MCF 10A (cell line): ENCODE results near the gene ABCC8. TPM values are rescaled to one million over a fixed set of nuclear protein-coding genes. Genes with fewer than 3 reads are reported as not detected.

Experiments used
- BruUV-seq: library from RNA; stranded (reverse); fragments of 400-500 nt; replicated peaks from 2 replicates; lab custom pipeline; 2021; lab: Mats Ljungman, UMichigan
- CTCF ChIA-PET: fragments of 300-600 bp; sonication (Branson Sonifier 250); formaldehyde crosslinking; extraction: SDS; loops from one replicate; lab custom pipeline; 2021; ENCODE audit warnings: antibody characterized with exemption, inconsistent platforms; lab: Yijun Ruan, JAX
- POLR2A ChIA-PET: fragments of 300-600, 350-650 bp; sonication (Branson Sonifier 250); formaldehyde crosslinking; extraction: SDS; loops from one replicate; lab custom pipeline; 2020; ENCODE audit warnings: antibody characterized with exemption, inconsistent platforms; lab: Yijun Ruan, JAX
- DNase-seq: peaks from one replicate; pipeline ENCODE4 v3.0.0-alpha.2; 2018; ENCODE audit not compliant: unreplicated experiment
- H3K27ac Mint-ChIP-seq: one replicate; pipeline ENCODE4 v1.8.0; 2022; ENCODE audit warnings: mild to moderate bottlenecking, low read depth, mixed read lengths; ENCODE audit not compliant: unreplicated experiment
- H3K27me3 Mint-ChIP-seq: one replicate; pipeline ENCODE4 v1.8.0; 2022; ENCODE audit warnings: mixed read lengths; ENCODE audit not compliant: insufficient read depth, unreplicated experiment
- H3K36me3 Mint-ChIP-seq: one replicate; pipeline ENCODE4 v1.8.0; 2022; ENCODE audit warnings: mild to moderate bottlenecking, moderate library complexity, mixed read lengths; ENCODE audit not compliant: insufficient read depth, unreplicated experiment
- H3K4me1 Mint-ChIP-seq: one replicate; pipeline ENCODE4 v1.8.0; 2022; ENCODE audit warnings: mixed read lengths; ENCODE audit not compliant: insufficient read depth, unreplicated experiment
- H3K4me3 Mint-ChIP-seq: one replicate; pipeline ENCODE4 v1.8.0; 2022; ENCODE audit warnings: mild to moderate bottlenecking, moderate library complexity, mixed read lengths; ENCODE audit not compliant: unreplicated experiment
- H3K9me3 Mint-ChIP-seq: one replicate; pipeline ENCODE4 v1.8.0; 2022; ENCODE audit warnings: mixed read lengths; ENCODE audit not compliant: unreplicated experiment
- intact Hi-C: fragments of 100-400 bp; cut with micrococcal nuclease; formaldehyde crosslinking; loops from 2 replicates; pipeline ENCODE4 v1.14.1; 2022
- total RNA-seq: library from RNA; stranded (reverse); gene quantifications from 2 replicates; pipeline ENCODE4 v1.2.3, GENCODE V29; 2022
- TF ChIP-seq, protein P1 (sequence below): fragments of 200-600 bp; IDR thresholded peaks from one replicate; pipeline ENCODE4 v1.8.0; 2022; ENCODE audit warnings: antibody characterized with exemption, mild to moderate bottlenecking; ENCODE audit not compliant: unreplicated experiment

ABCC8 gene
- total RNA-seq, 1 experiment from 2014 or later: not detected

DNA sequence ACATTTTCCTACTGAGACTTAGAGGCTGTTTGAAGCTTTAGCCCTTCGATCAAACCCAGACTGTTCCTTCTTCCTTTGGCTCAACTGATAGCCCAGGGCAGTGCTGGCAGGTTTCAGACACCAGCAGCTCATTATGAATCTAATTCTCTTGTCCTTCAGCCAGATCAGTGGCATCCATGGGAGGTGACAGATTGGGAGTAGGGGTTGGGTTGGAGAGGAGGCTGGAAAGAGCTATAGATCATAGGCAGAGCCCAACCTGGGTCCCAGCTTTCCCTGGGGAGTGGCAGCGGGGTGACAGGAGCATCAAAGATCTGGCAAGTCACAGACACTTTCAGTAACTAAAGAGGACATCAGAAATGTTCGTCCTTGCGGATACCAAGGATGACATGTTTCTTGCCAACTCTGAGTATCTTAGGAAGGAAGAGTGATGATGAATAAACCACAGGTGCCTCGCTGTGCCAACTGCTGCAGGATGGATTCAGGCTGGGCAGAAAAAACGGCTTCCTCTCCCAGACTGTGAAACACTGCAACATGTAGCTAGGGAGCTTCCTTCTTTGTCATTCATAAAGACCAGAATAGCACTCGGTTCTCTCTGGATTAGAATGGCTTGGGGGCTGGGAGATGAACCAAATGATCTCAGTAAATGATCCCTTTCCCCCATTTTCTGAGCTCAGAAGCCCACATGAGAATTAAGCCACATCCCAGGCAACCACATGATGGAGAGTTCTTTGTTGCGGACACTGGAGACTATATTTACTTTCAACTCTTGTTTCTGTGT is 19.1 kb downstream of the ABCC8 start:
- intact Hi-C loops: no loop called here
- no TSS peak for BruUV-seq
- H3K4me1 Mint-ChIP-seq: no peaks in the 10 kb centered on the region
- ChIA-PET CTCF (interaction anchor here (0.6 to 1.0 kb wide), 2 partner anchors 11 to 34 kb away, joined by 3 to 5 read pairs; no protein-coding TSS in a partner anchor), POLR2A (no interaction called here)
- no peak for DNase-seq
- peaks cover 43% of the 10 kb centered on the region for H3K27me3 Mint-ChIP-seq
- no peak overlapping the region for H3K27ac Mint-ChIP-seq
- H3K9me3 Mint-ChIP-seq: no peaks in the 10 kb centered on the region
- H3K4me3 Mint-ChIP-seq: no peak overlapping the region
- TF ChIP-seq, protein P1, sequence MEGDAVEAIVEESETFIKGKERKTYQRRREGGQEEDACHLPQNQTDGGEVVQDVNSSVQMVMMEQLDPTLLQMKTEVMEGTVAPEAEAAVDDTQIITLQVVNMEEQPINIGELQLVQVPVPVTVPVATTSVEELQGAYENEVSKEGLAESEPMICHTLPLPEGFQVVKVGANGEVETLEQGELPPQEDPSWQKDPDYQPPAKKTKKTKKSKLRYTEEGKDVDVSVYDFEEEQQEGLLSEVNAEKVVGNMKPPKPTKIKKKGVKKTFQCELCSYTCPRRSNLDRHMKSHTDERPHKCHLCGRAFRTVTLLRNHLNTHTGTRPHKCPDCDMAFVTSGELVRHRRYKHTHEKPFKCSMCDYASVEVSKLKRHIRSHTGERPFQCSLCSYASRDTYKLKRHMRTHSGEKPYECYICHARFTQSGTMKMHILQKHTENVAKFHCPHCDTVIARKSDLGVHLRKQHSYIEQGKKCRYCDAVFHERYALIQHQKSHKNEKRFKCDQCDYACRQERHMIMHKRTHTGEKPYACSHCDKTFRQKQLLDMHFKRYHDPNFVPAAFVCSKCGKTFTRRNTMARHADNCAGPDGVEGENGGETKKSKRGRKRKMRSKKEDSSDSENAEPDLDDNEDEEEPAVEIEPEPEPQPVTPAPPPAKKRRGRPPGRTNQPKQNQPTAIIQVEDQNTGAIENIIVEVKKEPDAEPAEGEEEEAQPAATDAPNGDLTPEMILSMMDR: no peak
- H3K36me3 Mint-ChIP-seq: peaks cover 7% of the 10 kb centered on the region

DNA sequence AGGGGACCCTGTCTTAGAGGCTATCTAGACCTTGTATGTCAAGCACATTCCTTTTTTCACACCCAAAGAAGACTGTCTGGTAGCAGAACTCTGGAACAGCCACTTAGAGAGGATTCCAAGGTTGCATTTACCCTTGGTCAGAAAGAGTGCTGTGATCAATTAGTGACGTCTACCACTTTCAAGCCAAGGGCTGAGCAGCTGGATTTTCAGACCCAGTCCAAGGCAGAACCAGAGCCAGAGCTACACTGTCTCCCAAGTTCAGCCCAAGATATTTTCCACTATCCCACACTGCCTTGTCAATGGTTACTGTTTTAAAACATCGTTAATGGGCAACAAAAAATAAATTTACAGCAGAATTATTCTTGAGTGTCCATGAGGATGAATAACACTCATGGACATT is 24.0 kb downstream of the ABCC8 start:
- Mint-ChIP-seq H3K4me3 (no peak overlapping the region), H3K27ac (no peak overlapping the region), H3K36me3 (no peaks in the 10 kb centered on the region), H3K27me3 (peaks cover 66% of the 10 kb centered on the region), H3K9me3 (no peaks in the 10 kb centered on the region), H3K4me1 (no peaks in the 10 kb centered on the region)
- no peak for DNase-seq
- no TSS peak for BruUV-seq
- ChIA-PET POLR2A (no interaction called here), CTCF (no interaction called here)
- intact Hi-C loops: no loop called here
- TF ChIP-seq, protein P1: no peak

DNA sequence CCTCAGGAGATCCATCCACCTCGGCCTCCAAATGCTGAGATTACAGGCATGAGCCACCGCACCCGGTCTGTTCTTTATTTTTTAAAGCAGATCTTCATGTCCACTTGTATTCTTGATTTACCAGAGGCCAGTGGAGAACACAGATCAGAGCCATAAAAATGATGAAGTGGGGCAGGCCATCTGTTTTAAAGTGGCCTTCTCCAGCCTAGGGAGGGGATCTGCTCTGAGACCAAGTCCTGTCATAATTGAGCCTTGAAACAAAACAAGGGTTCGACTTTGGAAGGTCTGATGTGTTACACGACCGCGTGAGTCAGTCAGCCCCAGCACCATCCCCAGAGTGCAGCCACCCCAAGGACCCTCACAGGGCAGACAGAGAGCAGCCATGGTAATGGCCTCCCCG is 27.5 kb downstream of the ABCC8 start:
- CTCF ChIA-PET: no interaction called here
- H3K4me3 Mint-ChIP-seq: no peak overlapping the region
- no peaks in the 10 kb centered on the region for H3K9me3 Mint-ChIP-seq
- POLR2A ChIA-PET: no interaction called here
- BruUV-seq: no TSS peak
- intact Hi-C loops: no loop called here
- TF ChIP-seq, protein P1: no peak
- H3K27ac Mint-ChIP-seq: no peak overlapping the region
- no peaks in the 10 kb centered on the region for H3K36me3 Mint-ChIP-seq
- H3K27me3 Mint-ChIP-seq: peaks cover 57% of the 10 kb centered on the region
- no peaks in the 10 kb centered on the region for H3K4me1 Mint-ChIP-seq
- no peak for DNase-seq

DNA sequence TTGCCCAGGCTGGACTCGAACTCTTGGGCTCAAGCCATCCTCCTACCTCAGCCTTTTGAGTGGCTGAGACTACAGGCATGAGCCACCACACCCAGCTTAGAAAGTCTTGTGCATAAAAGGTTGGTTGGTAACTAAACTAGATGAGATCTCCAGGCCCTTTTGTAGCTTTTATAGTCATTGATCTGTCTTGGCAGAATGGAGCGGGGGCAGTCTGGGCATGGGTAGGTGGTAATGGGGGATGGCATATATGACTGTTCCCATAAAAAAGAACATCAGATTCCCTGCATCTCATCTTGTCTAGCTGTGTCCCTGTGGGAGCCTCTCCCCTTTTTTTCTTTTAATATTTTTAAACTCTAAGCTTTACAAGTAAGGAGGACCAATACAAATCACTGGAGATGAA is 30.2 kb downstream of the ABCC8 start:
- ChIA-PET CTCF (interaction anchor here (1.6 kb wide), 1 partner anchor 63 kb away, joined by 5 read pairs; no protein-coding TSS in a partner anchor), POLR2A (interaction anchor here (0.6 kb wide), 1 partner anchor 270 kb away, joined by 3 read pairs; no protein-coding TSS in a partner anchor)
- no peaks in the 10 kb centered on the region for H3K4me1 Mint-ChIP-seq
- no peak overlapping the region for H3K27ac Mint-ChIP-seq
- intact Hi-C loops: no loop called here
- no peaks in the 10 kb centered on the region for H3K9me3 Mint-ChIP-seq
- no peak for DNase-seq
- no peak overlapping the region for H3K4me3 Mint-ChIP-seq
- TF ChIP-seq, protein P1: no peak
- no peaks in the 10 kb centered on the region for H3K36me3 Mint-ChIP-seq
- BruUV-seq: no TSS peak
- H3K27me3 Mint-ChIP-seq: peaks cover 70% of the 10 kb centered on the region
